ENCODE measurements around the gene PBX3.

The PBX3 gene

GRCh38 chr9:125842242-125842641 lies 95.1 kb downstream of the PBX3 start:
- no peak overlapping the region for H3K4me3 ChIP-seq (ENCODE audit: low read depth, low read length)
- no peak for TF ChIP-seq CTCF (conservative IDR thresholded peaks at IDR 0.05; ENCODE audit: low read depth, low read length)
- DNase-seq (ENCODE audit: low read depth), result no peak

GRCh38 chr9:125843646-125844045 lies 96.5 kb downstream of the PBX3 start:
- TF ChIP-seq CTCF (conservative IDR thresholded peaks at IDR 0.05; ENCODE audit: low read depth, low read length), result no peak
- peak overlapping the region; percentile 20 for H3K4me3 ChIP-seq (ENCODE audit: low read depth, low read length)
- DNase-seq (ENCODE audit: low read depth), result peak; percentile 71

GRCh38 chr9:125844611-125845010 lies 97.4 kb downstream of the PBX3 start:
- no peak overlapping the region for H3K4me3 ChIP-seq (ENCODE audit: low read depth, low read length)
- DNase-seq (ENCODE audit: low read depth), result no peak
- no peak for TF ChIP-seq CTCF (conservative IDR thresholded peaks at IDR 0.05; ENCODE audit: low read depth, low read length)

GRCh38 chr9:125845271-125845808 lies 98.2 kb downstream of the PBX3 start:
- no peak for DNase-seq (ENCODE audit: low read depth)
- H3K4me3 ChIP-seq (ENCODE audit: low read depth, low read length), result no peak overlapping the region
- no peak for TF ChIP-seq CTCF (conservative IDR thresholded peaks at IDR 0.05; ENCODE audit: low read depth, low read length)

GRCh38 chr9:125847735-125848134 lies 100.6 kb downstream of the PBX3 start:
- H3K4me3 ChIP-seq (ENCODE audit: low read depth, low read length), result no peak overlapping the region
- DNase-seq (ENCODE audit: low read depth), result no peak
- no peak for TF ChIP-seq CTCF (conservative IDR thresholded peaks at IDR 0.05; ENCODE audit: low read depth, low read length)

GRCh38 chr9:125850106-125850632 lies 103.0 kb downstream of the PBX3 start:
- no peak for DNase-seq (ENCODE audit: low read depth)
- H3K4me3 ChIP-seq (ENCODE audit: low read depth, low read length), result no peak overlapping the region
- no peak for TF ChIP-seq CTCF (conservative IDR thresholded peaks at IDR 0.05; ENCODE audit: low read depth, low read length)

GRCh38 chr9:125850763-125851162 lies 103.6 kb downstream of the PBX3 start:
- peak; percentile 22 for DNase-seq (ENCODE audit: low read depth)
- TF ChIP-seq CTCF (conservative IDR thresholded peaks at IDR 0.05; ENCODE audit: low read depth, low read length), result no peak

More at GRCh38 chr9:125850763-125851162, 103.6 kb downstream of the PBX3 start:
- no peak overlapping the region for H3K4me3 ChIP-seq (ENCODE audit: low read depth, low read length)
